GM18505 (cell line): ENCODE results near the gene C5orf63.

Source experiments
- ATAC-seq: cut with Tn5 transposase; IDR thresholded peaks from one replicate; pipeline ENCODE4 v1.9.1; 2021; ENCODE audit not compliant: unreplicated experiment
- POLR2A ChIP-seq: IDR thresholded peaks from 4 replicates; pipeline ENCODE4 v1.6.1; 2011; ENCODE audit warnings: borderline replicate concordance; ENCODE audit not compliant: insufficient read depth, insufficient read length; ENCODE audit errors: extremely low read depth

C5orf63 gene

DNA sequence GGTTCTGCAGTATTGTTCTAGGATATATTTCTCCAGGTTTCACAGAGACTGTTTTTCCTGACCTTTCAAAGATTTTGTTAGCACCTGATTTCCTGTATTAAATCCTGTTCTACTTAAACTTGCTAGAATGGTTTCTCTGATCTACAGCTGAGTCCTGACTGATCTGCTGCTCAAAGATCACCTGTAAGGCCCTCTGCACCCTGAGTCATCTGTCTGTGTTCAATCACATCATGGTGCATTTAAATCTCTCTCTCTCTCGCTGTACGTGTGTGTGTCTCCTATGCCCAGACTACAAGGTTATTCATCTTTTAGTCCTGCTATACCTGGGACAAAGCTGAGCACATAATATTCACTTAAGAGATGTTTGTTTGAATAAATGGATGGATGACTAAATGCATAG is 13.3 kb upstream of the C5orf63 start:
- TF ChIP-seq POLR2A = no peak
- ATAC-seq = no peak

DNA sequence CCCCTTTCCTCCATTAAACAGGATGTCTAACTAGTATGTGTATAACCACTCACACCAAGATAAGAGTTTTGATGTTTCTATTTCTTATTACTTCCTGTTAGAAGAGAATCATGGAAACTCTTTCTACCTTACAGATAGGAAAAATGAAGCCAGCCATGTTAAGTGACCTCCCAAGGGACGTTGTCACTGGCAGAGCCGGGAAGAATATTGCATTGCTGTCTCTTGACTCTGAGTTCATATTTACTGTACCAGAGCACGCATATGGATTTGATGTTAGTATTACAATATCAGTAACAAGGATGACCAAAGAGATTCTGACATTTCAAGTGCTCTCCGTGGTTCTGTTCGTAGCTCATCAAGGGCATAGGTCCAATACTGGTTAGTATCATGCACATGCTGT is 12.5 kb upstream of the C5orf63 start:
- ATAC-seq = no peak
- no peak for TF ChIP-seq POLR2A

DNA sequence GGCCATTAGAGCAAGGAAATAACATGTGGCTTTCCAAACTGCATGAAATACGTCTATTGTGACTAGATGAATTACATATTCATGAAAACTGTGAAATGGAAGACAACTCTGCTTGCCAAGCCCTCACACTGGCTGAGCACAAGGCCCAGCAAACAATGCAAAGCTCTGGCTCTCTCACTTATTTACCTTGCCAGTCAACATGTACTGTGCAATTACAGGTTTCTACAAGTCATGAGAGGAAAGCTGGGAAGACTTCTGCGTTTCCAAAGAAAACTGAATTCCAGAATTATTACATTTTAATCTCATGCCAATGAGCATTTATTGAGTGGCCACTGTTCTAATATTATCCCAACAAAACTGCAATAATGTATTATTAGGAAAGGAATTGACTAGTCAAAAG is 12.1 kb upstream of the C5orf63 start:
- no peak for ATAC-seq
- TF ChIP-seq POLR2A = no peak

DNA sequence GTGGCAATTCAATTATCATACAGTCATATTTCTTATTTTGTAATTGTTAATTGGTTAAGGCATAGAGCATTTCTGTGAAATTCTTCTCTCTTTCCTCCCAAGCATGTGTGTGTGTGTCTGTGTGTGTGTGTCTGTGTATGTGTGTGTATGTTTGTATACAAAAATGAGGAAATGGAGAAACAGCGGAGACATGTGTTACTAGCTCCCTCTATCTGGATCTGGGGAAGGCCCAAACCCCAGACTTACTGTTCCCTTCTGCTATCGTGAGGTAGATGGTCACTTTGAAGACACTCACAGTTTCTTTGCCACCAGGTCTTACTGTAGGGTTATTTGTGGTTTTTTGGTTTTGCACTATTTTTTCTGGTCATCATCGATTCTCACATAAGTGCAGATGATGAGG is 11.4 kb upstream of the C5orf63 start:
- TF ChIP-seq POLR2A = no peak
- ATAC-seq = no peak

DNA sequence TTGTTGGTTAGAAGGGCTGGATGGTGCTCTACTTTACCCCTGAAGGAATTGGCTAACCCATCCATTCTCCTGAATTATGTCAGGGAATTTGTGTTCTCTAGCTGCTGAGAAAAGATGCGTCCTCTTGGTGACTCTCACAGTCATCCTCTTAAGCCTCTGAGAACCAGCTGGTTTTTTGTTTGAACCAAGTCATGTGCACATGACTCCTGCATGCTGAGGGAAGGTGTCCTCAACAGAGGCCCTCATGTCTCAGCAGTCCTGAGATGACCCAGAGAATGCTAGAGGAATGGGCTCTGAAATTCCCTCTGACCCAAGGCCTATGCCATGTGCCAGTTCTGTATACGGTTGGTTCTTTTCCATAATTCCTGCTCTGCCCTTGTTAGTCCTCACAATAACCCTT is 10.4 kb upstream of the C5orf63 start:
- ATAC-seq = no peak
- no peak for TF ChIP-seq POLR2A

DNA sequence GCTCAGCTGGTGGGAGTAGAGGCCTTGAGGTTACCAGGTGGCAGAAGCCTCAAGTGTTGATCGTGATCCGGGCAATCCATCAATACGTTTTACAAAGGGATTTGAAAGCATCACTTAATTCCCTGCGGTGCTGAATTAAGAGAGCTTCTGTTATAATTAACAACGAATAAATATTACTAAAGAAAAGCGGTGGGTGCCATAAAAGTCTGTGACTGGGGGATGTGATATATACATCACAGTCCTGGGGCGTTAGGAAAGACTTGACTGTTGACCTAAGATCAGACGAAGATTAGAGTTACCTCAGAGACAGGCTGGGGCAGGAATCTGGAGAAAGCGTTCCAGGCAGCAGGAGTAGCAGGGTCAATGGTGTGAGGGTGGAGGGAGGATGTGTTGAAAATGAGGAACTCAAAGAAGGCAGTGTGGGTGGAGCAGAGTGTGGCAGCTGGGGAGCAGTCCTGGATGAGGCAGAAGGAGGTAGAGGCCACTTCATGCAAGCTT is 6.7 kb upstream of the C5orf63 start:
- ATAC-seq = no peak
- no peak for TF ChIP-seq POLR2A

DNA sequence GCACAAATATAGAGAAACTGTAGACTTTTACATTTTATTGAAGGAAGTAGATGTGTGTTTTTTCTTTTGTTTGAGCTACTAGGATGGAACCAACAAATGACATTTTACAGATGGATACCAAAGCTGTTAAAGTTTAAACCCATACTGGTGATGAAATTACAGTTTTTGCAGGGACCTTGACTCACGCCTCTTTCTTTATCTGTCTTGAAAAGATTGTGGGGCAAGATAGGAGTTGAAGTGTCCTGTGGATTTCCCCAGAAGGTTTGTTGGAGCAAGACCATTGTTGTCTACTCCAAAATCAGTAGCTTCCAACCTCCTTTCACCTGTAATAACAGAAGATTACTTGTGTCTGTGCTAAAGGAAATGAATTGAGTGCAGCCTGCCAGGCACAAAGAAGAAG is 4.1 kb upstream of the C5orf63 start:
- TF ChIP-seq POLR2A = no peak
- ATAC-seq = no peak

DNA sequence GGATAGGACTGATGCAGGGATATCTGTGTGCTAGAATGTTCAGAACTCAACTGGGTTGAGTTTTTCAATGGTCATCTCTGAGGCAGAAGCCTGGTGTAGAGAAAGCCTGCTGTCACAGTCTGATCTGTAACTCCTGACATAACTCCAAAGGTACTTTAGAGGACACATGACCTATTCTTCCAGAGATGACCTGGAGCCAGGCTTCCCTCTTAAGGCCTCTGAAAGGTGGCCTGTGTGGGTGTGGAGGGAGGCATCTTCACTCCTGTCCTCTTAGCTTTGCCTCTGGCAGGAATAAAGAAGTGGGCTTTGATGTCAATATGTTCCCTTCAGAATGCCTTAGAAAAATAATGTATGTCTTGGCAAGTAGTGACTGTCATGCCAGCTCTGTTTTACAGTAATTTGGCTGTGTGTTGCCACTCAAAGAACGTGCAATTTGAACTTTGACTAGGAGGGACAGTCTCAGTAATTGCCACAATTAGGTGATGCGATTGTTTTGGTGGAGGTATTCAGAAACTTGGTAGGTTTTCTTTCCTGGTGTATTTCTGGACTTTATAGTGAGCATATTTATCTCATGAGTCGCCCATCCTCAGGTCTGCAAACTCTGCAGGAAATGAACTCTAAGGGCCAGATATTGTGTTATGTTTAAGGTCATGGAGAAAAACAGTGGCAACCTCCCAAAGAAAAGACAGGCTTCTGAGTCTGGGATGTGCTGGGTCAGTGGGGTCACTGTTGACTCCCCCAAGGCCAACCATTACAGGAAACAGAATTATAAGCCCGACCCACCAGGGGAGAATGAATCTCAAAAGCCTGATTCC is 3.2 kb upstream of the C5orf63 start:
- no peak for ATAC-seq
- TF ChIP-seq POLR2A = no peak

DNA sequence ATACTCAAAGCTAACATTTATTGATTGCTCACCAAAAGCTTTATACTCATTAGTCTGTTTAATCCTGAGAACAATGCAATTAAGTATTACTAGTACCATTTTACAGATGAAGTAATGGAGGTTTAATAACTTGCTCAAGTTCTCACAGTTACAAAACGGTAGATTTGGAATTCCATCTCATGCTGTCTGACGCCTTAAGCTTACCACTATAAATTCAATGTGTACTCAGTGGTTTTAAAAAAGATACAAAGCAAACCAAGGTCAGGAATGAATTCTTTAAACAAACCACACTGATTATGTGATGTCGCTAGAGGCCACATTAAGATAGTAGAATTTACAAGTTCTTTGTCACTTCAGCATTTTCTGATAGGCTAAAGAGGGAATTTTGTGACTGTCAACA is 1.2 kb upstream of the C5orf63 start:
- ATAC-seq = no peak
- no peak for TF ChIP-seq POLR2A

DNA sequence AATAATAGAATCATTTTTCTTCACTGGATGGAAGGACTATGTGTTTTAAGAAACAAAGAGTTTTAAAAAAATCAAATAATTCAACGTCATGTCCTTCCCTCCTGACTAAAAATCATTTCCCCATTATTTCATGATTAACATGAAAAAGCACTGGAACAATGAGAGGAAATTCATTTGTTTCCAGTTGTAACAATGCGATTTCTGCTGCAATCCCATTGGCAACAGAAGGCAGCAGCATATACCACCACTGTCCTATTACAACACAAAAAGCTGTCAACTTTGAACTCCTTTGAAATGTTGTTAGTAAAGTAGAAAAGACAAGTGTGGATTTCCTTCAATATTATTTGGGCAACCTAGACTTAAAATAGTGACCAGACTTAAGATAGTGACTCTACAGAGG is 3.1 kb downstream of the C5orf63 start:
- TF ChIP-seq POLR2A = no peak
- no peak for ATAC-seq

DNA sequence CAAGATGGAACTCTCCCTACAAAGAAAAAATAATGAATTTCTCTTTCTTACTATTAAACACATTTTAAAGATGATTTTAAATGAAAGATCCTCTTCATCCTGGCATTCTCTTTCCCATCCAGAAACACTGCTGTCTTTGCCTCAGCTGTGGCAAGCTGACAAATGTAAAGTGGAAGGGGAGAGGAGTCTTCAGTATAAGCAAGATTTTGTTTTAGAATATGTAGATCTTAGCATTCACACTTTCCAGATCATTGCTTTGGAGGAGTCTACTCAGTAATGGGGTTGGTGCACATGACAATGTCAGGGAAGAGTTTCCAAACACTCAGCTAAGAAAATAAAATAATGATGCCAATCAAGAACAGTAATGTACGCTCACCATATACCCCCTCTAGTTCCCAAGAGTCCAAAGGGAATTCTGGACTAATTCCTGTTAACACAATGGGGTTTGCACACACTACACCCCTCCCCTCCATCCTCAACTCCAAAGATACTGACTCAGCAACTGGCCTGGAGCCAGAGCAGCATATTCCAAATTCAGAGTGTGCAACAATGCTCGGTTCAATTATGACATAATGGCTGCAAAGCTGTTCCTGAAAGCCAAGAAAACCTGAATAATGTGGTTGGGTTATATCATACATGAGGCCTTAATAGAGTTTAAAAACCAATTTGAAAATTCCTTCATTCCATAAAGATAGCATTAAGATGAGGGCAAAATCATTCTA is 4.6 kb downstream of the C5orf63 start:
- no peak for TF ChIP-seq POLR2A
- no peak for ATAC-seq

DNA sequence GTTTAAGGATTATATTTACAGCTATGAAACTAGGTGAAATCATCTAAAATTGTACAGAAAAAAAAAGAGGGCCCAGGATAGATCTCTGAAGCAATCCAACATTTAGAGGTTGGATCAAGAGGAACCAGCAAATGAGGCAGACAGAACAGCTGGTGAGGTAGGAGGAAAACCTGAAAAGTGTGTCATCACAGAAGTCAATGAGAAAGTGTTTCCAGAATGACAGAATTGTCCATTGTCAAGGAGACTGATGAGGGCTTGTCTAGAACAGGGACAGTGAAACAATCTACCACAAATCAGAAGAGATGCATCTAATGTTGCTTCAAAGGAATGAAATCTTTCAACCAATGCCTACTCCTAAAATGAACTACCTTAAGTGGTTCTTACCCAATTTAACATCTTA is 6.6 kb downstream of the C5orf63 start:
- no peak for ATAC-seq
- TF ChIP-seq POLR2A = no peak

DNA sequence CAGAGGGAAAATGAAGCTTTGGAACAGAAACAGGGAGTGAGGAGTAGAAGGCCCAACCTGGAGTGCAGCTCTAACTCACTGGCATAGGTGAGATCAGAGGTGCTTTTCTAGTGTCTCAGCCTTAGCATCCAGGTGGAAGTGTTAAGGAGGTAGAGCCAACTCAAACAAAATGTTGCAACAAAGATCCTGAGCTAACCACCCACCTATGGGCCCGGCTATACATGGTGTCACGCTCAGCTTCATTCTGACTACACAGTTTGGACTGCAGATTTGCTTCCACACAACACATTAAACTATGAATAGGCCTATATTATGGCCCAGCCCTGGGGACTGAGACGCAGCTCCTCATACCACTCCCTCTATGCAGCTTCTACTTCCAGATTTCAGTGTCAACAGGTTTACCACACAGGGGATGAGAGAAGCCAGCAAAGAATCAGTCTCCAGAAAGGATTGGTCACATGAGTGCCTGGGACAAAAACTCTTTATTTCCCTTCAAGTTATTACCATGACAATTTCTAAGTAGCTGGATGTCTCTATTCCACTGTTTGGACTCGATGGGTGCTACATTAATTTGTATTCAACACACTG is 9.0 kb downstream of the C5orf63 start:
- ATAC-seq = no peak
- no peak for TF ChIP-seq POLR2A
